ENCODE data around the gene QRFPR.

DNA sequence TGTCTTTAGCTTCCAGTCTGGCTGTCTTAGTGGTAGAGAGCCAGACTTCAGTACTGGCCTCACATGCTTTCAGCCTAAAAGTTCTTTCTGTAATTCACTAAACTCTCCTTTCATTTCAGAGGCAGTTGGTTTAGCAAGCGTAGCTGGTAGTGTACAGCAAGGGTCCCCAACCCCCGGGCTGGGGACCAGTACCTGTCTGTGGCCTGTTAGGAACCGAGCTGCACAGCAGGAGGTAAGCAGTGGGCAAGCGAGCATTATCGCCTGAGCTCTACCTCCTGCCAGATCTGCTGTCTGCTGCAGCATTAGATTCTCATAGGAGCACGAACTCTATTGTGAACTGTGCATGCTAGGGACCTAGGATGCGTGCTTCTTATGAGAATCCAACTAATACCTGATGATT lies 72.0 kb downstream of the QRFPR start:
- TF ChIP-seq, protein P1, sequence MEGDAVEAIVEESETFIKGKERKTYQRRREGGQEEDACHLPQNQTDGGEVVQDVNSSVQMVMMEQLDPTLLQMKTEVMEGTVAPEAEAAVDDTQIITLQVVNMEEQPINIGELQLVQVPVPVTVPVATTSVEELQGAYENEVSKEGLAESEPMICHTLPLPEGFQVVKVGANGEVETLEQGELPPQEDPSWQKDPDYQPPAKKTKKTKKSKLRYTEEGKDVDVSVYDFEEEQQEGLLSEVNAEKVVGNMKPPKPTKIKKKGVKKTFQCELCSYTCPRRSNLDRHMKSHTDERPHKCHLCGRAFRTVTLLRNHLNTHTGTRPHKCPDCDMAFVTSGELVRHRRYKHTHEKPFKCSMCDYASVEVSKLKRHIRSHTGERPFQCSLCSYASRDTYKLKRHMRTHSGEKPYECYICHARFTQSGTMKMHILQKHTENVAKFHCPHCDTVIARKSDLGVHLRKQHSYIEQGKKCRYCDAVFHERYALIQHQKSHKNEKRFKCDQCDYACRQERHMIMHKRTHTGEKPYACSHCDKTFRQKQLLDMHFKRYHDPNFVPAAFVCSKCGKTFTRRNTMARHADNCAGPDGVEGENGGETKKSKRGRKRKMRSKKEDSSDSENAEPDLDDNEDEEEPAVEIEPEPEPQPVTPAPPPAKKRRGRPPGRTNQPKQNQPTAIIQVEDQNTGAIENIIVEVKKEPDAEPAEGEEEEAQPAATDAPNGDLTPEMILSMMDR (IDR thresholded peaks at IDR 0.05; ENCODE audit: poor library complexity): no peak
- TF ChIP-seq EZH2 (IDR thresholded peaks at IDR 0.05; ENCODE audit: borderline replicate concordance): no peak
